HG02938 (cell line): ENCODE measurements around the gene ITFG1.
"Not testable (repeated sequence)": the region's sequence is repeated elsewhere in the genome, so short reads cannot be mapped to it uniquely, and the experiment has no call there.

Experiments
- ATAC-seq: cut with Tn5 transposase; IDR thresholded peaks from one replicate; pipeline ENCODE4 v1.9.1; 2021; ENCODE audit warnings: mild to moderate bottlenecking, moderate library complexity; ENCODE audit not compliant: unreplicated experiment

Gene ITFG1

GRCh38 chr16:47258874-47259461 is 201.9 kb downstream of the ITFG1 start:
- no peak for ATAC-seq

DNA sequence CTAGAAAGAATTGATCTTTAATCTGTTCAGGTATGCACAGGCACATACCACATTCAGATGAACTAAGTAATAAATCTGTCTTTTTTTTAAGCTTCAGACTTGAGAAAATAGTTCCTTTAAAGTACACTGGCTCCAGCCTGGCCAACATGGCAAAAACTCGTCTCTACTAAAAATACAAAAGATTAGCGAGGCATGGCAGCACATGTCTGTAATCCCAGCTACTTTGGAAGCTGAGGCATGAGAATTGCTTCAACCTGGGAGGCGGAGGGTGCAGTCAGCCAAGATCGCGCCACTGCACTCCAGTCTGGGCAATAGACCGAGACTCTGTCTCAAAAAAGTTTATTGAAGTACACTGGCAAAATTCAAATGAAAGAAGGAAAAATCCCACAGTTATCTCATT is 206.1 kb downstream of the ITFG1 start:
- no peak for ATAC-seq

- no peak for ATAC-seq
These were observed 209.9 kb downstream of the ITFG1 start for GRCh38 chr16:47250983-47251382.

DNA sequence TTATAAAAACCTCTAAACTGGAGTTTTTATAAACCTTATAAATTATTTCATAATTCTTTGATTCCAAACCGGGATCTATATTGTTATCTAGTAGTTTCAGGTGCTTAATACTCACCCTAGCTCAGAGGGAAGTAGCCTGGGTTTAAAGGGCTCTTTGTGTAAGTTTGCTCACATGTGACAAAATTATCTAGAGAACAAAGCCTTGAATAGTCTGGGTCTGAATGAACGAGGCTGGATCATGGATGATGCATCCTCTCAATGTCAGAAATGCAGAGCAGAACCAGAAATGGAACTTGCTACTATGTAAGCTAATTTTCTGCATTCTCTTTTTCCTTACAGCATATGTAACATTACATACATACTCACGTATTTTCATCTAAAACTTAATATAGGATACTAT is 213.2 kb downstream of the ITFG1 start:
- no peak for ATAC-seq

DNA sequence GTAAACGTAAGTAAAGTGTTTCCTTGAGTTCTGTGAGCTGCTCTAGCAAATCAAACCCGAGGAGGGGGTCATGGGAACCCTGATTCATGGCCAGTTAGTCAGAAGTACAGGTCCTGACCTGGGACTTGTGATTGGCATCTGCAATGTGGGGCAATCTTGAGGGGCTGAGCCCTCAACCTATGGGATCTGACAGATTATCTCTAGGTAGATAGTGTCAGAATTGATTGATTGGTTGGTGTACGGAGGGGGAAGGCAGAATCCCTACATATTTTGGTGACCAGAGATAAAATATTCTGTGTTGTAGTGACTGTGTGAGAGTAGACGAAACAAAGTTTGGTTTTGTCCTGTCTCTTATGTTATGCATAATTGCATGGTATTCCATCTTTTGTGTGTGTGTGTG is 216.7 kb downstream of the ITFG1 start:
- no peak for ATAC-seq

DNA sequence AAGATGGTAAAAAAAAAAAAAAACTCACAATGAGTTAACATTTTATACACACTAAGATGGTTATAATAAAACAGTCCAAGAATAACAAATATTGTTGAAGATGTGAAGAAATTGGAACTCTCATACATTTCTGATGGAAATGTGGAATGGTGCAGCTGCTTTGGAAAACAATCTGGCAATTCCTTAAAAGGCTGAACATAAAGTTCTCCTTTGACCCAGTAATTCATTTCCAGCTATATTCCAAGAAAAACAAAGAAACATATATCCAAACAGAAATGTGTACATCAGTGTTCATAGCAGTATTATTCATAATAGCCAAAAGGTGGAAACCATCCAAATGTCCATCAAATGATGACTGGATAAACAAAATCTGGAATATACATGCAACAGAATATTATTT is 219.8 kb downstream of the ITFG1 start:
- ATAC-seq: no peak

DNA sequence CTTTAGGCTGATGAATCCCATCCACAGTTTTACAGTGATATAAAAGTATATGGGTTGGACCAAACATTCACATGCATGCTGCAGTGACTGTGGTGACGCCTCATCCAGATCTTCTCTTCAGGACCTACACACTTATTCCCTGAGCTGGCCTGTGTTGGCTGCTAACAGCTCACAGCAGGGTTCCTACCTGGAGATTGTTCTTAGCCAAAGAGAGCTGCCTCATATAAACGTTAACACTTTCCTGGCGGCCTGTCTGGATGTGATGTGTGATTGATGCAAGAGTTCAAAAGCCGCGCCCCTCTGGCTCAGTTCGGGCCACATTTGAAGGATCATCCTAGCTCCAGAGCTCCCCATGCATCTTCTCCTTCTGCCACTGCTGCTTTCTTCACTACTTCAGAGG is 224.1 kb downstream of the ITFG1 start:
- no peak for ATAC-seq

GRCh38 chr16:47230296-47230695 is 230.6 kb downstream of the ITFG1 start:
- no peak for ATAC-seq

GRCh38 chr16:47229053-47230050 is 231.5 kb downstream of the ITFG1 start:
- no peak for ATAC-seq

DNA sequence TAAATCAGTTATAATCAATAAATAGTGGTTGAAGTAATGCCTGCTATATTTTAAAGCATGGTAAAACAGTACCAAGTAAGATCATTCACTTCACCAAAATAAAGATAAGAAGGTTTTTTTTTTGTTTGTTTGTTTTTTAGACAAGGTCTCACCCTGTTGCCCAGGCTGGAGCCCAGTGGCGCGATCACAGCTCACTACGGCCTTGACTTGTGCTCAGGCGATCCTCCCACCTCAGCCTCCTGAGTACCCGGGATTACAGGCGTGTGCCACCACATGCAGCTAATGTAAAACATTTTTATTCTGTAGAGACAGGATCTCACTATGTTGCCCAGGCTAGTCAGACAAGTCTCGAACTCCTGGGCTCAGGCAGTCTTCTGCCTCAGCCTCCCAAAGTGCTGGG is 232.6 kb downstream of the ITFG1 start:
- ATAC-seq: no peak

GRCh38 chr16:47213761-47214440 is 247.0 kb downstream of the ITFG1 start:
- ATAC-seq: no peak

- ATAC-seq: no peak
These were observed 249.6 kb downstream of the ITFG1 start for GRCh38 chr16:47211218-47211617.

- ATAC-seq: no peak
These were observed 255.9 kb downstream of the ITFG1 start for GRCh38 chr16:47204736-47205504.

DNA sequence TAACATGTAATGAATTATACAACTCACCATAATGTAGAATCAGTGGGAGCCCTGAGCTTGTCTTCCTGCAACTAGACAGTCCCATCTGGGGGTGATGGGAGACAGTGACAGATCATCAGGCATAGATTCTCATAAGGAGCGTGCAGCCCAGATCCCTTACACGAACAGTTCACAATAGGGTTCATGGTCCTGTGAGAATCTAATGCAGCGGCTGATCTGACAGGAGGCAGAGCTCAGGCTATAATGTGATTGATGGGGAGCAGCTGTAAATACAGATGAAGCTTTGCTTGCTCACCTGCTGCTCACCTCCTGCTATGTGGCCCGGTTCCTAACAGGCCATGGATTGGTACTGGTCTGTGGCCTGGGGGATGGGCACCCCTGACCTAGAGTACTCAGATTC is 257.4 kb downstream of the ITFG1 start:
- ATAC-seq: not testable (repeated sequence)

DNA sequence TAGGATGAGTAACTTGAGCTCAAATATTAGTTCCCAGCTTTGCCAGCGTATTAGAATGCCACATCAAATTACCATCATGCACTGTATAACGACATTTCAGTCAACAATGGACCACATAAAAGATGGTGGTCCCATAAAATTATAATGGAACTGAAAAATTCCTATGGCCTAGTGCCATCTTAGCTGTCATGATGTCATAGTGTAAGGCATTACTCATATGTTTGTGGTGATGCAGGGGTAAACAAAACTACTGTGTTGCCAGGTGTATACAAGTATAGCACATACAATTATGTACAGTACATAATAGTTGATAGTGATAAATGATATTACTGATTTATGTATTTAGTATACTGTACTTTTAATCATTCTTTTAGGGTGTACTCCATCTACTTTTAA is 262.7 kb downstream of the ITFG1 start:
- ATAC-seq: no peak

- no peak for ATAC-seq
These were observed 263.2 kb downstream of the ITFG1 start for GRCh38 chr16:47197536-47198179.

GRCh38 chr16:47196457-47196856 is 264.4 kb downstream of the ITFG1 start:
- no peak for ATAC-seq

DNA sequence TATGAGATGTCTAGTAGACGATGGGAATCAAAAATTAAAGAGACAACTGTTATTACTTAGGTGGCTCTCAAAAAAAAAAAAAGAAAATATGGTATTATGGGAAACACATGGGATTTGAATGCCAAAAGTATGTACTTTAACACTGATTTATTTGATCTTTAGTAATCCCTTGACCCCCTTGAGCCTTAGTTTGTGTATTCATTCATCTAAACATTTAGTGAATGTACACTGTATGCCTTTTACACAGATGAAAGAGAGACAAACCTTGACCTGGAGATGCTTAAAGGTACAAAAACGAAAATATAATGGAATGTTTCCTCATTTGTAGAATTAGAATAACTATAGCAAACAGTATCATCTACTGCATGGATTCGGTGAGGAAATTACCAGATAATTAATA is 278.5 kb downstream of the ITFG1 start:
- ATAC-seq: no peak

GRCh38 chr16:47181066-47181465 is 279.8 kb downstream of the ITFG1 start:
- ATAC-seq: not testable (repeated sequence)

DNA sequence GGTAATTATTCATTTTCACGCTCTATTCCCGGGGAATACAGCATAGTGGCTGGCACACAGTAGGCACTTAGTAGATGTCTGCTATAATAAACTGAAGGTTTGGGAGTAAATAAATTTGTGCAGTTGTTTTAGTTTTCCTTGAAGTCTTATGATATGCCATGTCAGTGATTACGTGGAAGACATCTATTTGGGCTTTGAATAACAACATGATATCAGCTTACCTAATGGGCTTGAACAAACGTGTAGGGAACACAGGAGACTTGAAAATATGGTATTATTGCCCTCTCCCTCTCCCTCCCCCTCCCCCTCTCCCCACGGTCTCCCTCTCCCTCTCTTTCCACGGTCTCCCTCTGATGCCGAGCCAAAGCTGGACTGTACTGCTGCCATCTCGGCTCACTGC is 280.8 kb downstream of the ITFG1 start:
- no peak for ATAC-seq
